ENCODE measurements around the gene NOVA1.
A peak's percentile ranks its signal among the peaks of the same experiment; 100 is the strongest.

The NOVA1 gene

GRCh38 chr14:26598081-26598671, 343 bp upstream of the NOVA1 start:
- Mint-ChIP-seq H3K36me3 (ENCODE audit: low read depth) (no peaks in the 10 kb centered on the region), H3K9me3 (no peaks in the 10 kb centered on the region), H3K4me3 (peak overlapping the region; percentile 23), H3K27me3 (peaks cover 50% of the 10 kb centered on the region), H3K27ac (no peak overlapping the region), H3K4me1 (ENCODE audit: low read depth) (no peaks in the 10 kb centered on the region)
- intact Hi-C loops (cut with micrococcal nuclease): no loop called here

GRCh38 chr14:26597071-26597588, 703 bp downstream of the NOVA1 start:
- Mint-ChIP-seq H3K9me3 (no peaks in the 10 kb centered on the region), H3K27ac (no peak overlapping the region), H3K4me1 (ENCODE audit: low read depth) (no peaks in the 10 kb centered on the region), H3K4me3 (no peak overlapping the region), H3K27me3 (peaks cover 50% of the 10 kb centered on the region), H3K36me3 (ENCODE audit: low read depth) (no peaks in the 10 kb centered on the region)
- intact Hi-C loops (cut with micrococcal nuclease): no loop called here

- Mint-ChIP-seq H3K36me3 (ENCODE audit: low read depth) (no peaks in the 10 kb centered on the region), H3K27me3 (peaks cover 50% of the 10 kb centered on the region), H3K4me3 (no peak overlapping the region), H3K27ac (no peak overlapping the region), H3K9me3 (no peaks in the 10 kb centered on the region), H3K4me1 (ENCODE audit: low read depth) (no peaks in the 10 kb centered on the region)
- intact Hi-C loops (cut with micrococcal nuclease): no loop called here
Measured at GRCh38 chr14:26596543-26597061, 1.2 kb downstream of the NOVA1 start.

- Mint-ChIP-seq H3K4me3 (no peak overlapping the region), H3K27me3 (peaks cover 48% of the 10 kb centered on the region), H3K27ac (no peak overlapping the region), H3K4me1 (ENCODE audit: low read depth) (no peaks in the 10 kb centered on the region), H3K36me3 (ENCODE audit: low read depth) (no peaks in the 10 kb centered on the region), H3K9me3 (no peaks in the 10 kb centered on the region)
- intact Hi-C loops (cut with micrococcal nuclease): no loop called here
Measured at GRCh38 chr14:26595926-26596542, 1.8 kb downstream of the NOVA1 start.

- Mint-ChIP-seq H3K9me3 (no peaks in the 10 kb centered on the region), H3K27me3 (peaks cover 44% of the 10 kb centered on the region), H3K36me3 (ENCODE audit: low read depth) (no peaks in the 10 kb centered on the region), H3K4me1 (ENCODE audit: low read depth) (no peaks in the 10 kb centered on the region), H3K27ac (no peak overlapping the region), H3K4me3 (no peak overlapping the region)
- intact Hi-C loops (cut with micrococcal nuclease): no loop called here
Measured at GRCh38 chr14:26594756-26595545, 2.9 kb downstream of the NOVA1 start.

GRCh38 chr14:26594148-26594547, 3.7 kb downstream of the NOVA1 start:
- H3K27me3 Mint-ChIP-seq: peaks cover 38% of the 10 kb centered on the region
- intact Hi-C loops (cut with micrococcal nuclease): no loop called here
- no peak overlapping the region for H3K27ac Mint-ChIP-seq
- H3K36me3 Mint-ChIP-seq (ENCODE audit: low read depth): no peaks in the 10 kb centered on the region
- H3K9me3 Mint-ChIP-seq: no peaks in the 10 kb centered on the region
- no peaks in the 10 kb centered on the region for H3K4me1 Mint-ChIP-seq (ENCODE audit: low read depth)
- no peak overlapping the region for H3K4me3 Mint-ChIP-seq

- intact Hi-C loops (cut with micrococcal nuclease): no loop called here
- H3K4me3 Mint-ChIP-seq: no peak overlapping the region
- no peaks in the 10 kb centered on the region for H3K9me3 Mint-ChIP-seq
- no peaks in the 10 kb centered on the region for H3K36me3 Mint-ChIP-seq (ENCODE audit: low read depth)
- peaks cover 30% of the 10 kb centered on the region for H3K27me3 Mint-ChIP-seq
- no peak overlapping the region for H3K27ac Mint-ChIP-seq
- no peaks in the 10 kb centered on the region for H3K4me1 Mint-ChIP-seq (ENCODE audit: low read depth)
Measured at GRCh38 chr14:26593357-26593756, 4.5 kb downstream of the NOVA1 start.

GRCh38 chr14:26589925-26590324, 7.9 kb downstream of the NOVA1 start:
- Mint-ChIP-seq H3K4me3 (no peak overlapping the region), H3K27me3 (peaks cover under 1% of the 10 kb centered on the region), H3K4me1 (ENCODE audit: low read depth) (no peaks in the 10 kb centered on the region), H3K36me3 (ENCODE audit: low read depth) (no peaks in the 10 kb centered on the region), H3K9me3 (no peaks in the 10 kb centered on the region), H3K27ac (no peak overlapping the region)
- intact Hi-C loops (cut with micrococcal nuclease): no loop called here

- H3K4me3 Mint-ChIP-seq: no peak overlapping the region
- H3K27me3 Mint-ChIP-seq: no peaks in the 10 kb centered on the region
- H3K27ac Mint-ChIP-seq: no peak overlapping the region
- intact Hi-C loops (cut with micrococcal nuclease): no loop called here
- H3K9me3 Mint-ChIP-seq: no peaks in the 10 kb centered on the region
- no peaks in the 10 kb centered on the region for H3K36me3 Mint-ChIP-seq (ENCODE audit: low read depth)
- no peaks in the 10 kb centered on the region for H3K4me1 Mint-ChIP-seq (ENCODE audit: low read depth)
Measured at GRCh38 chr14:26577711-26578110, 20.1 kb downstream of the NOVA1 start.

- Mint-ChIP-seq H3K4me1 (ENCODE audit: low read depth) (no peaks in the 10 kb centered on the region), H3K27ac (no peak overlapping the region), H3K9me3 (no peaks in the 10 kb centered on the region), H3K36me3 (ENCODE audit: low read depth) (no peaks in the 10 kb centered on the region), H3K27me3 (no peaks in the 10 kb centered on the region), H3K4me3 (no peak overlapping the region)
- intact Hi-C loops (cut with micrococcal nuclease): no loop called here
Measured at GRCh38 chr14:26554069-26554772, 43.6 kb downstream of the NOVA1 start.

- intact Hi-C loops (cut with micrococcal nuclease): no loop called here
- Mint-ChIP-seq H3K4me1 (ENCODE audit: low read depth) (no peaks in the 10 kb centered on the region), H3K9me3 (no peaks in the 10 kb centered on the region), H3K27me3 (no peaks in the 10 kb centered on the region), H3K4me3 (no peak overlapping the region), H3K36me3 (ENCODE audit: low read depth) (no peaks in the 10 kb centered on the region), H3K27ac (no peak overlapping the region)
Measured at GRCh38 chr14:26549571-26549970, 48.3 kb downstream of the NOVA1 start.

GRCh38 chr14:26548406-26548805, 49.4 kb downstream of the NOVA1 start:
- Mint-ChIP-seq H3K27me3 (no peaks in the 10 kb centered on the region), H3K4me3 (no peak overlapping the region), H3K4me1 (ENCODE audit: low read depth) (no peaks in the 10 kb centered on the region), H3K9me3 (no peaks in the 10 kb centered on the region), H3K36me3 (ENCODE audit: low read depth) (no peaks in the 10 kb centered on the region), H3K27ac (no peak overlapping the region)
- intact Hi-C loops (cut with micrococcal nuclease): no loop called here

- Mint-ChIP-seq H3K4me1 (ENCODE audit: low read depth) (no peaks in the 10 kb centered on the region), H3K36me3 (ENCODE audit: low read depth) (no peaks in the 10 kb centered on the region), H3K4me3 (no peak overlapping the region), H3K27me3 (no peaks in the 10 kb centered on the region), H3K9me3 (no peaks in the 10 kb centered on the region), H3K27ac (no peak overlapping the region)
- intact Hi-C loops (cut with micrococcal nuclease): no loop called here
Measured at GRCh38 chr14:26538176-26538575, 59.7 kb downstream of the NOVA1 start.

- no peaks in the 10 kb centered on the region for H3K9me3 Mint-ChIP-seq
- no peaks in the 10 kb centered on the region for H3K36me3 Mint-ChIP-seq (ENCODE audit: low read depth)
- H3K4me1 Mint-ChIP-seq (ENCODE audit: low read depth): no peaks in the 10 kb centered on the region
- no peak overlapping the region for H3K4me3 Mint-ChIP-seq
- no peak overlapping the region for H3K27ac Mint-ChIP-seq
- intact Hi-C loops (cut with micrococcal nuclease): no loop called here
- H3K27me3 Mint-ChIP-seq: no peaks in the 10 kb centered on the region
Measured at GRCh38 chr14:26531894-26532293, 65.9 kb downstream of the NOVA1 start.
